Stimulated activated CD4-positive, alpha-beta T cell treated with anti-CD3 and anti-CD28 coated beads, Interleukin-4, amount 100 ng/mL, for 1 hour (primary cell): ENCODE measurements around the gene TDRD7.

Experiments
- DNase-seq: peaks from one replicate; pipeline ENCODE4 v3.0.0-alpha.2; 2020

The TDRD7 gene

DNA sequence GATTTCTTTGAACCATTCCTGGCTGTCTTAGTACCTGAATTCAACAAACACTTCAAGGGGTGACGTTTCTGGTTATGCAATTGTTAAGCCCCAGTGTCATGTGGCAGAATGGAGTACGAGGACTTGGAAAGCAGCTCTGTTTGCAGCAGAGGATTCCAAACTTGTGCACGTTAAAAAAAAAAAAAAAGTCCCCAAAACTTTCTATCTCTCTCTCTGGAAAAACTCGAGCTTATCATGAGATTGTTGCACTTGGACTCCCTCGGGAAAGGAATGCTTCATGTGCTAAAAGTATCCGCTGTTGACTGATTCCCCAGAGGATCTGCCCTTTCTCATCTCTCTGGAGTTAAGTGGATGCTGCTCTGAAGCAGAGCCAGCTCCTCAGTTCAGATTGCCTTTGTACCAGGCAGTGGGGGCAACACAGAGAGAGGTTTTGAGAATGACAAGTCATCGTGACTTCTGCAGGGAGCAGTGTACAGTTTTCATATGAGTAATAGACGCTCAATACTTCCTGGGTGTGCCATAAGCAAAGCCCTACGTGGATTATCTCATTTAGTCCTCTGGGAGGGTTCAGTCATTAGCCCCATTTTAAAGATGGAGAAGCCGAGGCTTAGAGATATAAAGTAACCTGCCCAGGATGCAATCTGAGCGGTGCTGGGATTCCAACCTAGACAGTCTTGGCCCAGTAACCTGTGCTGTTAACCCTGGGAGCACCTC is 117.6 kb downstream of the TDRD7 start:
- DNase-seq, result no peak

DNA sequence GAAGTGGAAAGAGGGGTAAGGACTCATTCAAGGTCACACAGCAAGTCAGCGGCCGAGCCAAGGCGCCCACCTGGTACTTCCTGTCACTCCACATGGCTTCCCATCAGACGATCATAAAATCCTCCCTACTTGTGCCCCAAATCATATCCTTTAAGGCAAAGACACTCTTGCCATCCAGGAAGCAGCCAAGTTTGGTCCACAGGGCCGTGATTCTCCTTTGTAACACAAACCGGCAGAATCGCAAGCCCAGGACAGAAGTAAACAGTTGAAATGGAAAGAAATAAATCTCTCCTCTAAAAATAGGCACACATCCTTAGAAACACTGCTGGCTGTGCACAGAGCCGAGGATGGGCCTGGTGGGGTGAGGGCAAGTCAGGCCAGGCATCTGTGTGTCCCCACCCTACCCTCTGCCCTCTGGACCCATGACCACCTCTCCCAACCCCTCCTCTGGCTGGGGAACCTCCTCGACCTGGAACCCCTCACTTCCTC is 120.0 kb downstream of the TDRD7 start:
- no peak for DNase-seq

DNA sequence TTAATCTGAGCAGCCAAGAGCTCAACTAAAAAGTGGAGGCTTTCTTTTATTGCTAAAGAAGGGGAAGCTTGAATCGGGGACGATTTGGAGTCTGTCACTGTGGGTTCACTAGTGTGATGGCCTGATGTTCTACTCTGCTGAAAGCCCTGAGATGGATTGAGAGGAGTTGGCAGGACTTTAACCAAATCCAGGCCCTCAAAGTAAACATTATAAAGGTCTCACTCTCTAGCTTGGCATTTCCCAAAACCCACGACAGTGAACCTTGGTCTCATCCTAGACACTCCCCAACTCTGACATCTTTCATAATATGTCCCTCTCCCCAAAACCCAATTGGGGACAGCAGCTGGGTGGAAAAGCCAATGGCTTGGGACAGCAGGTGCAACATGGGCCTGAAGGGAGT is 122.3 kb downstream of the TDRD7 start:
- no peak for DNase-seq

DNA sequence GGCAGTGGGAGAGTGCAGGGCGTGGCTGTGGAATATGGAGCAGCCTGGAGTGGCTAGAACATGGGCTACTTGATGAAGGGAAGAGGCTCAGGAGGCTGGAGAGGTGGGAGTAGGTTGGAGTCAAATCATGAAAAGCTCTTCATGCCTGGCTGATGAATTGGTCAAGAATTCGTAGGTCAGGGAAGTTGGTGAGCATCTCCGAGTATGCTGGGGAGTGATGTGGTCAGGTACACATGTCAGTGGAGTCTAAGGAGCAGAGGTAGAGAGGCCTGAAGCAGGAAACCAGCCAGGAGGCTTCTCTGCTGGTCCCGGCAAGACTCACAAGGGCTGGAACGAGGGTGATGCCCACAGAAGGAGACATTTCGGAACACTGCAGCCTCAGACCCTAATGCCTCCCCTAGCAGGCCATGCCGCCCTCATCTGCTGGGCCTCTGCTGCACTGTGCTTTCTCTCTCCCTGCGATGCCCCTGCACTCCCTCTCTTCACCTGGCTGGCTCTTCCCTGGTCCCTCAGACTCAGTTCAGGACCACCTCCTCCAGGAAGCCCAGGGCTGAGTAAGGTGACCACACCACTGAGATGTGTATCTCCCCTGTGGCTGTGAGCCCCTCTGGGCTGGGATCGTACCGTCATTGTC is 123.2 kb downstream of the TDRD7 start:
- DNase-seq, result no peak

DNA sequence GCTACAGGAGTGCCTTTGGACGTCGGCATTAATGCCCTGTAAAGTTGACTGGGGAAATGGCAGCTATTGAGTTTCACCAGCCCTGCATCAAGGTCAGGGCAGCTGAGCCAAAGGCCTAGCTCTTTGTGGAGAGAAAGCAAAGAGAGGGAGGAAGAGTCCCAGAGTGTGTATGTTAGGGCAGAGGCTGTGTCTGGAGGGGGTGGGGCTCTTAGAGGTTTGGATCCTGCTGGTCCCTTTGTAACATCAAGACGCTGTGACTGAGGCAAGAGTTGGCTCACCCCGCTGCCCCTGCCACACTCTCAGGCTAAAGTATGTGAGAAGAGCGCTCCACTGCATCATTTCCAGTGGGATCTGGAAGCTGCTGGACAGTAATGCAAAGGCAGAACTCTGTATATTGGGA is 123.9 kb downstream of the TDRD7 start:
- no peak for DNase-seq

DNA sequence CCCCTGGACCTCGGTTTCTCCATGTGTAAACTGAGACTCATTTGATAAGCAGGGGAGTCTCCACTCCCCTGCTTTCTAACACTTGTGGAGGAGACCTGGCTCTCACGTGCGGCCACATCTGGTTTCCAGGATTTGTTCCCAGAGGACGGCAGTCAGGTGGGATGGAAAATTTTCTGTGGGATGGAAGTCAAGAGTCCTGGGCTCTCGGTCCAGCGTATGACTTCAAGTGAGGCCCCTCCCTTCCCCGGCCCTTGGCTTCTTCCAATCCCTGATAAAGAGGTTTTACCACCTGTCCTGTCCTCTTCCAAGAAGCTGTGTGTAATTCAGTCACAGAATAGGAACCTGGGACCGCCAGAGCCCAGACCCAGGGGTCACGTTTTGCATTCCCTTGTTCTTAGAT is 124.6 kb downstream of the TDRD7 start:
- DNase-seq, result no peak

DNA sequence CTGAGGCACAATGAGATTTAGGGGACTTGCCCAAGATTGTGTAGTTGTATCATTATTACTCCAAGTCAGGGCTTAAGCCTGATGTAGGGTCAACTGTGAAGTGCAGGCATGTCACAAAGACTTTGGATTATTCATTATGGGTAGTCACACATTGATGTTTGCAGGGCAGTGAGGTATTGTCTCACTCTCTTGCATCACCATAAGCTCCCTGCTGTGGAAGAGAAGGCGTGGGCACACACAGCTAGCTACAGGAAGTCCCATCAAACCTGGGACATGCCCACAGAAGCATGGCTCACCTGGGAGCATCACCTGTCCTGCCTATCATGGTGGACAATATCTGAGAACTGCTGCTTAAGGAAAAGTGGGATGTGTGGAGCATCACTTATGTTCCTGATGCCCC is 131.7 kb downstream of the TDRD7 start:
- no peak for DNase-seq

DNA sequence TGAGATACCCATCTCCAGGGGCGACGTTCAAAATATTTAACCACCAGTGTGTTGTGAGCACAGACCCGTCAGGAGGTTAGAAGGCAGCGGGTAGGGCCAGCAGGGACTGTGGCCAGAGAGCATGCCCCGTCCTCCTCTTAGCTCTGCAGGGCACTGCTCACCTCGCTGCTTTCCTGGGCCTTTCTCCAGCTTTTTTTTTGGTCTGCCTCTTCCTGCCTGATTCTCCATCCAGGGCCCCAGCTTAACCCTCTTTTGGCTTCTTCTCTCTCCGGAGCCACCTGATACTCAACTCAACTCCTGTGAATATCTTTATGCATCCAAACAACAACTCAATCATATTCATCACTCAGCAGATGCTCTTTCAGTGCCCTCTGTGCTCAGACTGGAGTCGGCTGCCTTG is 133.6 kb downstream of the TDRD7 start:
- DNase-seq, result no peak
